Neural progenitor cell (in vitro differentiated cells): Measurements from ENCODE around the gene SGTA. TPM values are rescaled to one million over a fixed set of nuclear protein-coding genes. Genes with fewer than 3 reads are reported as not detected.

Experiments used
- DNase-seq: peaks from one replicate; pipeline ENCODE4 v3.0.0-alpha.2; 2016; ENCODE audit warnings: low spot score
- H2AFZ ChIP-seq: fragments of 200-600 bp; sonication (generic); replicated peaks from 2 replicates; pipeline ENCODE4 v1.6.1; 2016; ENCODE audit warnings: antibody characterized with exemption
- H3F3A ChIP-seq: fragments of 200-600 bp; sonication (generic); 2 replicates; pipeline ENCODE4 v1.6.1; 2016; ENCODE audit warnings: antibody characterized with exemption, low read depth
- H3K27ac ChIP-seq: fragments of 200-600 bp; sonication (generic); 2 replicates; pipeline ENCODE4 v1.5.1; 2016; ENCODE audit warnings: mild to moderate bottlenecking
- H3K27me3 ChIP-seq: fragments of 200-600 bp; sonication (generic); 2 replicates; pipeline ENCODE4 v1.6.1; 2016; ENCODE audit warnings: mild to moderate bottlenecking, moderate library complexity
- H3K36me3 ChIP-seq: fragments of 200-600 bp; sonication (generic); 2 replicates; pipeline ENCODE4 v1.5.1; 2016
- H3K4me1 ChIP-seq: fragments of 200-600 bp; sonication (generic); 2 replicates; pipeline ENCODE4 v1.6.1; 2016; ENCODE audit warnings: mixed run types
- H3K4me2 ChIP-seq: fragments of 200-600 bp; sonication (generic); 2 replicates; pipeline ENCODE4 v1.6.1; 2016
- H3K4me3 ChIP-seq: fragments of 200-600 bp; sonication (generic); 2 replicates; pipeline ENCODE4 v1.5.1; 2016
- H3K79me2 ChIP-seq: fragments of 200-600 bp; sonication (generic); 2 replicates; pipeline ENCODE4 v1.6.1; 2016; ENCODE audit warnings: low read depth
- H3K9ac ChIP-seq: fragments of 200-600 bp; sonication (generic); 2 replicates; pipeline ENCODE4 v1.6.1; 2016
- H3K9me3 ChIP-seq: fragments of 200-600 bp; sonication (generic); 2 replicates; pipeline ENCODE4 v1.5.1; 2016; ENCODE audit warnings: low read depth
- H4K20me1 ChIP-seq: fragments of 200-600 bp; sonication (generic); 2 replicates; pipeline ENCODE4 v1.6.1; 2016; ENCODE audit warnings: low read depth
- H3K27ac Mint-ChIP-seq: 3 replicates; pipeline ENCODE4 v1.8.0; 2021; ENCODE audit warnings: mixed read lengths
- H3K27me3 Mint-ChIP-seq: 2 replicates; pipeline ENCODE4 v1.8.0; 2022; ENCODE audit warnings: low read depth, mild to moderate bottlenecking, inconsistent platforms, moderate library complexity, mixed read lengths; ENCODE audit not compliant: insufficient read depth
- H3K36me3 Mint-ChIP-seq: 3 replicates; pipeline ENCODE4 v1.8.0; 2021; ENCODE audit warnings: mixed read lengths
- H3K4me1 Mint-ChIP-seq: 3 replicates; pipeline ENCODE4 v1.8.0; 2021; ENCODE audit warnings: mixed read lengths
- H3K4me3 Mint-ChIP-seq: 3 replicates; pipeline ENCODE4 v1.8.0; 2021; ENCODE audit warnings: mild to moderate bottlenecking, moderate library complexity, mixed read lengths
- H3K9me3 Mint-ChIP-seq: 3 replicates; pipeline ENCODE4 v1.8.0; 2020; ENCODE audit warnings: mixed read lengths
- EZH2 ChIP-seq: fragments of 200-600 bp; sonication (generic); IDR thresholded peaks from 2 replicates; pipeline ENCODE4 v1.6.1; 2017; ENCODE audit warnings: antibody characterized with exemption, mild to moderate bottlenecking, moderate library complexity
- EZH2phosphoT487 ChIP-seq: fragments of 200-600 bp; sonication (generic); IDR thresholded peaks from 2 replicates; pipeline ENCODE4 v1.6.1; 2017; ENCODE audit warnings: antibody characterized with exemption
- total RNA-seq: library from RNA; depleted of rRNA; stranded (reverse); fragments of >200 nt; gene quantifications from 2 replicates; pipeline ENCODE4 v1.2.3, GENCODE V29; 2015; ENCODE audit warnings: low replicate concordance
- TF ChIP-seq, protein P1 (sequence below): fragments of 200-600 bp; sonication (generic); IDR thresholded peaks from 2 replicates; pipeline ENCODE4 v1.5.1; 2017; ENCODE audit warnings: antibody characterized with exemption, mild to moderate bottlenecking

The SGTA gene
- total RNA-seq, 1 donor from 2014 or later: 30.9 TPM

DNA sequence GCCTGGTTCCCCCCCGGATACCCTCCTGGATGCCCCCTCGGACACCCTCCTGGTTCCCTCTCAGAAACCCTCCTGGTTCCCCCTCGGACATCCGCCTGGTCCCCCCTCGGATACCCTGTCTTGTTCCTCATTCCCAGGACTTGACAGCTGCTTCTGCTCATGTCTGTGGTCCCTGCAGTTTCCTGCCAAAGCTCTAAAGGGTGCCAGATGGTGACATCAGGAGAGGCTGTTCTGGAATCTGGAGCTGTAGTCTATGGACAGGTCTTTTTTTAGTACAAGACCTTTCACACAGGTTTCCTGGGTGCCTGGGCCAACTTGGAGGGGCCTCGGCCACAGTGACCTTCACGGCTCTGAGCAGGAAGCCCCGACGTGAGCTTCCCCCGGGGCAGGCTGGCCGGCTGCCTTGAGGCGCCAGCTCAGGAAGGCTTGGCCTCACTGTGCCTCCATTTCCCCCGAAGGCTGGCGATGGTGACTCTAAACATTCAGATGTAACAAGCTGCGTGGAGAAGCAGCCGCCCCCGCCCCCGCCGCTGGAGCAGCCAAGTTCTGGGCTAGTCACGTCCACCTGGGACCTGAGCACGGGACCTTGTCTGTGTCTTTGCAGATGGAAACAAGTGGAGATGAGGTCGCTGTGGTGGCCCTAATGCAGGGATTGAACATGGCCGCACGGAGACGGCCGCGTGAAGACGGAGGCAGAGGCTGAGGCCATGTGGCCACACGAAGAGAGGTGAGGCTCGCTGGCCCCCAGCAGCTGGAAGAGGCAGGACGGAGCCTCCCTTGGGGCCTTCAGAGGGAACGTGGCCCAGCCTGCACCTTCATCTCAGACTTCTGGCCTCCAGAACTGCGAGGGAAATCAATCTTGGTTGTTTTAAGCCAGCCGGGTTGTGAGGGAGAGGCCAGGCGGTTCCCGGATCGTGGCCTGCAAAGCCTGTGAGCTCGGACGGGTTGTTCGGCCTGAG lies 12.7 kb downstream of the SGTA start:
- TF ChIP-seq EZH2phosphoT487 (no peak), EZH2 (no peak)
- TF ChIP-seq, protein P1, sequence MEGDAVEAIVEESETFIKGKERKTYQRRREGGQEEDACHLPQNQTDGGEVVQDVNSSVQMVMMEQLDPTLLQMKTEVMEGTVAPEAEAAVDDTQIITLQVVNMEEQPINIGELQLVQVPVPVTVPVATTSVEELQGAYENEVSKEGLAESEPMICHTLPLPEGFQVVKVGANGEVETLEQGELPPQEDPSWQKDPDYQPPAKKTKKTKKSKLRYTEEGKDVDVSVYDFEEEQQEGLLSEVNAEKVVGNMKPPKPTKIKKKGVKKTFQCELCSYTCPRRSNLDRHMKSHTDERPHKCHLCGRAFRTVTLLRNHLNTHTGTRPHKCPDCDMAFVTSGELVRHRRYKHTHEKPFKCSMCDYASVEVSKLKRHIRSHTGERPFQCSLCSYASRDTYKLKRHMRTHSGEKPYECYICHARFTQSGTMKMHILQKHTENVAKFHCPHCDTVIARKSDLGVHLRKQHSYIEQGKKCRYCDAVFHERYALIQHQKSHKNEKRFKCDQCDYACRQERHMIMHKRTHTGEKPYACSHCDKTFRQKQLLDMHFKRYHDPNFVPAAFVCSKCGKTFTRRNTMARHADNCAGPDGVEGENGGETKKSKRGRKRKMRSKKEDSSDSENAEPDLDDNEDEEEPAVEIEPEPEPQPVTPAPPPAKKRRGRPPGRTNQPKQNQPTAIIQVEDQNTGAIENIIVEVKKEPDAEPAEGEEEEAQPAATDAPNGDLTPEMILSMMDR: no peak
- Mint-ChIP-seq H3K27ac (no peak overlapping the region), H3K4me3 (no peak overlapping the region)

GRCh38 chr19:2769218-2769617 lies 13.9 kb downstream of the SGTA start:
- H2AFZ ChIP-seq: no peak overlapping the region
- no peak for DNase-seq
- TF ChIP-seq EZH2 (no peak), EZH2phosphoT487 (no peak)
- TF ChIP-seq, protein P1: no peak
- H3K9ac ChIP-seq: no peak overlapping the region
- no peak overlapping the region for H3K4me3 ChIP-seq
- H3K27me3 ChIP-seq: no peaks in the 10 kb centered on the region
- H3K9me3 ChIP-seq: no peaks in the 10 kb centered on the region
- no peaks in the 10 kb centered on the region for H3K4me1 ChIP-seq
- peaks cover 47% of the 10 kb centered on the region for H3K79me2 ChIP-seq
- H3K36me3 ChIP-seq: no peaks in the 10 kb centered on the region
- Mint-ChIP-seq H3K9me3 (no peaks in the 10 kb centered on the region), H3K27me3 (no peaks in the 10 kb centered on the region), H3K4me3 (no peak overlapping the region), H3K36me3 (no peaks in the 10 kb centered on the region), H3K4me1 (peaks cover 6% of the 10 kb centered on the region), H3K27ac (no peak overlapping the region)
- no peak overlapping the region for H3K4me2 ChIP-seq
- H4K20me1 ChIP-seq: peaks cover 47% of the 10 kb centered on the region
- no peak overlapping the region for H3K27ac ChIP-seq
- no peaks in the 10 kb centered on the region for H3F3A ChIP-seq

More for the DNA sequence above, 12.7 kb downstream of the SGTA start:
- Mint-ChIP-seq H3K27me3 (no peaks in the 10 kb centered on the region), H3K9me3 (no peaks in the 10 kb centered on the region), H3K36me3 (peaks cover 4% of the 10 kb centered on the region), H3K4me1 (peaks cover 9% of the 10 kb centered on the region)
- no peak overlapping the region for H3K4me2 ChIP-seq
- no peaks in the 10 kb centered on the region for H3K27me3 ChIP-seq
- no peaks in the 10 kb centered on the region for H3K9me3 ChIP-seq
- no peak for DNase-seq
- H3K4me1 ChIP-seq: no peaks in the 10 kb centered on the region
- H3K27ac ChIP-seq: no peak overlapping the region
- no peaks in the 10 kb centered on the region for H3F3A ChIP-seq
- H3K36me3 ChIP-seq: no peaks in the 10 kb centered on the region
- H3K9ac ChIP-seq: no peak overlapping the region
- H3K4me3 ChIP-seq: no peak overlapping the region
- no peak overlapping the region for H2AFZ ChIP-seq
- H4K20me1 ChIP-seq: peaks cover 57% of the 10 kb centered on the region
- H3K79me2 ChIP-seq: peaks cover 58% of the 10 kb centered on the region

DNA sequence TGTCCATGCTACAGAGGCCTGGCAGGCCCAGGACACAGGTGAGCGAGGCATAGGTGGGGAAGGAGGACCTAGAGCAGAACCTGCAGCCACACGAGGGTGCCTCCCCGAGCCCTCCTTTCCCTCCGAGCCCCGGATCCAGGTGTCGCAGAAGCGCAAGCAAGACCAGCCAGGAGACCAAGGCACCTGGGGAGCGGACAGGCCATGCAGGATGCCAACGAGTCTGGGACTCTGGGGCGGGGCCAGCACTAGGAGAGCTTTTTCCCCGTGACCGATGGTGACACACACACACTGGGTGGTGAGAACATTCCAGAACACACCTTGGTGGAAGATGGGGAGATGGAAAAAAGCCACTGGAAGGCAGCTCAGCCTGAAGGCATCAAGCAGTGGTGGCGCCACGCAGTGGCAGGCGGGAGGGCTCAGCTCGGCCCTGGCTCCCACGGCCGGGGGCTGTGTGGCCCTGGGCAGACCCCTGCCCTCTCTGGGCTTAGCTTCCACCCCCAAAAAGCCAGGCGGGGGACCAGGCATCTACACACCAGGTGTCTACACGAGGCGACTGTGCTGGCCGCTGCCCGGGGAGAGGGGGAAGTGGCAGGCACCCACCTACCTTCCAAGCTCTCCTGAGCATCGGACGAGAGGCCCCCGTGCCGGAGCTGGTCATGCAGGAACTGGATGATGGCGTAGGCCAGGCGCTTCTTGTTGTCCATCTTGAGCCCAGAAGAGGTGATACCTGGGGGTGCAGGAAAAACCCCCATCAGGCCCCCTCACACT lies 14.5 kb downstream of the SGTA start:
- Histone ChIP-seq H3K4me1 (no peaks in the 10 kb centered on the region), H4K20me1 (peaks cover 45% of the 10 kb centered on the region), H3K9me3 (no peaks in the 10 kb centered on the region), H3K9ac (no peak overlapping the region), H3K4me2 (no peak overlapping the region), H3K4me3 (no peak overlapping the region), H3K27me3 (no peaks in the 10 kb centered on the region), H3K36me3 (no peaks in the 10 kb centered on the region), H3F3A (no peaks in the 10 kb centered on the region), H3K79me2 (peaks cover 42% of the 10 kb centered on the region), H3K27ac (no peak overlapping the region), H2AFZ (no peak overlapping the region)
- Mint-ChIP-seq H3K9me3 (no peaks in the 10 kb centered on the region), H3K4me1 (peaks cover 6% of the 10 kb centered on the region), H3K36me3 (peaks cover 3% of the 10 kb centered on the region), H3K4me3 (no peak overlapping the region), H3K27ac (no peak overlapping the region), H3K27me3 (no peaks in the 10 kb centered on the region)
- TF ChIP-seq EZH2 (no peak), EZH2phosphoT487 (no peak)
- TF ChIP-seq, protein P1: no peak
- DNase-seq: no peak
